ENCODE measurements around the gene KIF6.

Gene KIF6

GRCh38 chr6:39380837-39381549, 344.2 kb downstream of the KIF6 start:
- DNase-seq (ENCODE audit: low spot score), result no peak
- TF ChIP-seq CTCF (IDR thresholded peaks at IDR 0.05), result no peak
- H3K4me3 ChIP-seq, result no peak overlapping the region
- no peak overlapping the region for H3K27ac ChIP-seq

- TF ChIP-seq CTCF (IDR thresholded peaks at IDR 0.05), result no peak
- H3K4me3 ChIP-seq, result no peak overlapping the region
- no peak for DNase-seq (ENCODE audit: low spot score)
- H3K27ac ChIP-seq, result no peak overlapping the region
These were observed 346.2 kb downstream of the KIF6 start for GRCh38 chr6:39378960-39379425.

GRCh38 chr6:39378175-39378959, 346.8 kb downstream of the KIF6 start:
- Histone ChIP-seq H3K27ac (no peak overlapping the region), H3K4me3 (no peak overlapping the region)
- no peak for TF ChIP-seq CTCF (IDR thresholded peaks at IDR 0.05)
- no peak for DNase-seq (ENCODE audit: low spot score)

- no peak for TF ChIP-seq CTCF (IDR thresholded peaks at IDR 0.05)
- H3K27ac ChIP-seq, result no peak overlapping the region
- no peak overlapping the region for H3K4me3 ChIP-seq
- DNase-seq (ENCODE audit: low spot score), result no peak
These were observed 347.7 kb downstream of the KIF6 start for GRCh38 chr6:39377539-39377950.

- DNase-seq (ENCODE audit: low spot score), result no peak
- Histone ChIP-seq H3K27ac (no peak overlapping the region), H3K4me3 (no peak overlapping the region)
- no peak for TF ChIP-seq CTCF (IDR thresholded peaks at IDR 0.05)
These were observed 349.8 kb downstream of the KIF6 start for GRCh38 chr6:39375405-39375804.

GRCh38 chr6:39370390-39370789, 354.8 kb downstream of the KIF6 start:
- Histone ChIP-seq H3K27ac (no peak overlapping the region), H3K4me3 (no peak overlapping the region)
- no peak for TF ChIP-seq CTCF (IDR thresholded peaks at IDR 0.05)
- no peak for DNase-seq (ENCODE audit: low spot score)
